ENCODE data around the gene FRRS1L.

Gene FRRS1L

GRCh38 chr9:109101202-109101595 lies 65.8 kb downstream of the FRRS1L start:
- DNase-seq = no peak

GRCh38 chr9:109100543-109101201 lies 66.4 kb downstream of the FRRS1L start:
- no peak for DNase-seq

- DNase-seq = no peak
Observed at GRCh38 chr9:109098960-109099308, 68.1 kb downstream of the FRRS1L start.

GRCh38 chr9:109098171-109098959 lies 68.7 kb downstream of the FRRS1L start:
- no peak for DNase-seq

GRCh38 chr9:109097146-109097545 lies 69.9 kb downstream of the FRRS1L start:
- DNase-seq = no peak

- DNase-seq = no peak
Observed at GRCh38 chr9:109095321-109095720, 71.7 kb downstream of the FRRS1L start.

- no peak for DNase-seq
Observed at GRCh38 chr9:109094268-109094667, 72.8 kb downstream of the FRRS1L start.

GRCh38 chr9:109092587-109092986 lies 74.5 kb downstream of the FRRS1L start:
- no peak for DNase-seq

GRCh38 chr9:109092051-109092580 lies 74.9 kb downstream of the FRRS1L start:
- no peak for DNase-seq

GRCh38 chr9:109088221-109088620 lies 78.8 kb downstream of the FRRS1L start:
- no peak for DNase-seq

- no peak for DNase-seq
Observed at GRCh38 chr9:109087795-109088194, 79.3 kb downstream of the FRRS1L start.

GRCh38 chr9:109086221-109086620 lies 80.8 kb downstream of the FRRS1L start:
- DNase-seq = peak; percentile 55 to 57

- DNase-seq = no peak
Observed at GRCh38 chr9:109085510-109085909, 81.5 kb downstream of the FRRS1L start.

- DNase-seq = no peak
Observed at GRCh38 chr9:109083813-109084405, 83.1 kb downstream of the FRRS1L start.

GRCh38 chr9:109083141-109083540 lies 83.9 kb downstream of the FRRS1L start:
- DNase-seq = no peak

- DNase-seq = no peak
Observed at GRCh38 chr9:109082091-109082620, 84.9 kb downstream of the FRRS1L start.
